Adrenal gland (tissue), 5 donors: ENCODE results near the gene PKNOX1.
"Not testable (repeated sequence)": the region's sequence is repeated elsewhere in the genome, so short reads cannot be mapped to it uniquely, and the experiment has no call there.

ENCODE experiments used
- CTCF ChIP-seq, 6 experiments: fragments of 450-650 bp in 4 of 6; fragments of 200-600 bp in 2 of 6; sonication (generic) in 1 of 6; IDR thresholded peaks; 1 replicate in 5 of 6; 2 replicates in 1 of 6; pipeline versions ENCODE4 v1.5.1 to v1.8.0; 2016 to 2021; ENCODE audit warnings: antibody characterized with exemption in 6 of 6, mild to moderate bottlenecking in 2 of 6, moderate library complexity in 1 of 6
- POLR2A ChIP-seq, 2 donors: fragments of 450-650 bp; IDR thresholded peaks; one replicate each; pipeline ENCODE4 v1.6.1; 2017; ENCODE audit warnings: antibody characterized with exemption in 2 of 2, mild to moderate bottlenecking in 2 of 2, moderate library complexity in 1 of 2
- donor health status: DM: no; HTN: no; CAD: no.

- not testable (repeated sequence) for TF ChIP-seq CTCF, POLR2A (IDR thresholded peaks at IDR 0.05)
Measured at GRCh38 chr21:43042169-43042568, 67.8 kb downstream of the PKNOX1 start.
